Neural cell (in vitro differentiated cells): ENCODE results near the gene CDK5RAP2. TPM values are rescaled to one million over a fixed set of nuclear protein-coding genes. Genes with fewer than 3 reads are reported as not detected.

Source experiments
- H2AFZ ChIP-seq: fragments of 200-600, 300-800 bp; sonication (generic), shearing (Covaris generic); 2 replicates; pipeline ENCODE4 v1.6.0; 2014; ENCODE audit warnings: low read depth, mild to moderate bottlenecking, antibody characterized with exemption, low read length, moderate library complexity
- H3F3A ChIP-seq: fragments of 200-600 bp; shearing (Covaris generic); 2 replicates; pipeline ENCODE4 v1.6.1; 2016; ENCODE audit warnings: mild to moderate bottlenecking, moderate library complexity, mixed read lengths, antibody characterized with exemption, low read length; ENCODE audit not compliant: insufficient read depth, poor library complexity, severe bottlenecking
- H3K27ac ChIP-seq: fragments of 200-600, 300-800 bp; sonication (generic), shearing (Covaris generic); 2 replicates; pipeline ENCODE4 v1.5.1; 2014; ENCODE audit warnings: mild to moderate bottlenecking, low read length, moderate library complexity
- H3K27me3 ChIP-seq: fragments of 300-800, 200-600 bp; sonication (generic), shearing (Covaris generic); 2 replicates; pipeline ENCODE4 v1.6.0; 2014; ENCODE audit warnings: mild to moderate bottlenecking, low read depth, low read length, moderate library complexity; ENCODE audit not compliant: insufficient read depth
- H3K36me3 ChIP-seq: fragments of 300-800, 200-600 bp; sonication (generic), shearing (Covaris generic); 2 replicates; pipeline ENCODE4 v1.5.1; 2014; ENCODE audit warnings: mild to moderate bottlenecking, antibody characterized with exemption, low read length, moderate library complexity; ENCODE audit not compliant: insufficient read depth
- H3K4me2 ChIP-seq: fragments of 300-800, 200-600 bp; sonication (generic), shearing (Covaris generic); 2 replicates; pipeline ENCODE4 v1.6.0; 2014; ENCODE audit warnings: mild to moderate bottlenecking, low read length
- H3K4me3 ChIP-seq: fragments of 300-800, 200-600 bp; sonication (generic), shearing (Covaris generic); 2 replicates; pipeline ENCODE4 v1.5.1; 2014; ENCODE audit warnings: mild to moderate bottlenecking, low read length, moderate library complexity
- H3K79me2 ChIP-seq: fragments of 200-600 bp; shearing (Covaris generic); replicated peaks from 2 replicates; pipeline ENCODE4 v1.6.0; 2014; ENCODE audit warnings: mild to moderate bottlenecking, low read length, moderate library complexity; ENCODE audit not compliant: insufficient read depth
- H3K9ac ChIP-seq: fragments of 300-800, 200-600 bp; sonication (generic), shearing (Covaris generic); 2 replicates; pipeline ENCODE4 v1.6.1; 2016; ENCODE audit warnings: mild to moderate bottlenecking, low read length, mixed read lengths
- H3K9me2 ChIP-seq: fragments of 200-600 bp; shearing (Covaris generic); 2 replicates; pipeline ENCODE4 v1.6.1; 2016; ENCODE audit warnings: mild to moderate bottlenecking, low read length, mixed read lengths; ENCODE audit not compliant: insufficient read depth
- H3K9me3 ChIP-seq: fragments of 200-600, 300-800 bp; sonication (generic), shearing (Covaris generic); 2 replicates; pipeline ENCODE4 v1.6.1; 2016; ENCODE audit warnings: mild to moderate bottlenecking, mixed run types, low read length, moderate library complexity, mixed read lengths
- H4K20me1 ChIP-seq: fragments of 200-600 bp; shearing (Covaris generic); 2 replicates; pipeline ENCODE4 v1.6.1; 2016; ENCODE audit warnings: mild to moderate bottlenecking, mixed run types; ENCODE audit not compliant: insufficient read depth
- CTCF ChIP-seq: fragments of 450-650 bp; IDR thresholded peaks from 2 replicates; pipeline ENCODE4 v1.5.1; 2014; ENCODE audit warnings: antibody characterized with exemption, mild to moderate bottlenecking, moderate library complexity; ENCODE audit not compliant: poor library complexity, severe bottlenecking
- EP300 ChIP-seq: fragments of 450-650 bp; conservative IDR thresholded peaks from 2 replicates; pipeline ENCODE4 v1.6.1; 2014; ENCODE audit warnings: antibody characterized with exemption, mild to moderate bottlenecking, moderate library complexity; ENCODE audit not compliant: poor library complexity, severe bottlenecking
- EZH2 ChIP-seq: fragments of 200-600, 300-800 bp; shearing (Covaris generic), sonication (generic); IDR thresholded peaks from 2 replicates; pipeline ENCODE4 v1.6.1; 2014; ENCODE audit warnings: antibody characterized with exemption, low read length, borderline replicate concordance, mild to moderate bottlenecking; ENCODE audit not compliant: insufficient read depth, poor library complexity, severe bottlenecking
- MXI1 ChIP-seq: fragments of 450-650 bp; conservative IDR thresholded peaks from 2 replicates; pipeline ENCODE4 v1.6.1; 2014; ENCODE audit warnings: antibody characterized with exemption, mild to moderate bottlenecking; ENCODE audit not compliant: poor library complexity, severe bottlenecking
- POLR2AphosphoS5 ChIP-seq: IDR thresholded peaks from 2 replicates; pipeline ENCODE4 v1.6.1; 2012
- RAD21 ChIP-seq: fragments of 450-650 bp; conservative IDR thresholded peaks from 2 replicates; pipeline ENCODE4 v1.6.1; 2014; ENCODE audit warnings: antibody characterized with exemption, mild to moderate bottlenecking, moderate library complexity
- REST ChIP-seq: IDR thresholded peaks from 2 replicates; pipeline ENCODE4 v1.6.1; 2012; ENCODE audit warnings: borderline replicate concordance
- SMC3 ChIP-seq: fragments of 450-650 bp; conservative IDR thresholded peaks from 2 replicates; pipeline ENCODE4 v1.6.1; 2014; ENCODE audit warnings: antibody characterized with exemption, mild to moderate bottlenecking, moderate library complexity; ENCODE audit not compliant: poor library complexity
- TAF1 ChIP-seq: IDR thresholded peaks from 2 replicates; pipeline ENCODE4 v1.6.1; 2012; ENCODE audit warnings: low read depth
- polyA plus RNA-seq: library from polyadenylated mRNA; depleted of rRNA; stranded (reverse); fragments of >200 nt; gene quantifications from 2 replicates; pipeline ENCODE4 v1.2.3, GENCODE V29; 2014

Gene CDK5RAP2
- polyA plus RNA-seq, 1 donor from 2014 or later = 43.3 TPM

- TF ChIP-seq EP300 (no peak), CTCF (no peak), TAF1 (no peak), MXI1 (no peak), EZH2 (no peak), POLR2AphosphoS5 (no peak), RAD21 (no peak), SMC3 (no peak), REST (no peak)
- Histone ChIP-seq H3K4me3 (no peak overlapping the region), H2AFZ (no peak overlapping the region)
Observed at GRCh38 chr9:120405860-120406259, 174.1 kb downstream of the CDK5RAP2 start.

GRCh38 chr9:120405134-120405533, 174.8 kb downstream of the CDK5RAP2 start:
- no peak overlapping the region for H2AFZ ChIP-seq
- H3K9ac ChIP-seq = no peak overlapping the region
- no peaks in the 10 kb centered on the region for H3K9me3 ChIP-seq
- TF ChIP-seq REST (no peak), POLR2AphosphoS5 (no peak), SMC3 (no peak), EZH2 (no peak), CTCF (no peak), RAD21 (no peak), MXI1 (no peak), TAF1 (no peak), EP300 (no peak)
- no peaks in the 10 kb centered on the region for H3F3A ChIP-seq
- no peaks in the 10 kb centered on the region for H3K79me2 ChIP-seq
- H3K36me3 ChIP-seq = peaks cover 9% of the 10 kb centered on the region
- H3K27ac ChIP-seq = no peak overlapping the region
- H4K20me1 ChIP-seq = no peaks in the 10 kb centered on the region
- H3K9me2 ChIP-seq = no peaks in the 10 kb centered on the region
- H3K4me3 ChIP-seq = no peak overlapping the region
- H3K4me2 ChIP-seq = no peak overlapping the region
- no peaks in the 10 kb centered on the region for H3K27me3 ChIP-seq

More at GRCh38 chr9:120405860-120406259, 174.1 kb downstream of the CDK5RAP2 start:
- H3K4me2 ChIP-seq = no peak overlapping the region
- no peak overlapping the region for H3K27ac ChIP-seq
- no peaks in the 10 kb centered on the region for H3K9me3 ChIP-seq
- no peaks in the 10 kb centered on the region for H3K9me2 ChIP-seq
- H3K27me3 ChIP-seq = no peaks in the 10 kb centered on the region
- no peaks in the 10 kb centered on the region for H3K79me2 ChIP-seq
- H3K9ac ChIP-seq = no peak overlapping the region
- H3F3A ChIP-seq = no peaks in the 10 kb centered on the region
- no peaks in the 10 kb centered on the region for H4K20me1 ChIP-seq
- H3K36me3 ChIP-seq = peaks cover 9% of the 10 kb centered on the region
